GM23248 (cell line): Measurements from ENCODE around the gene CCND2.

Experiments used
- EZH2 ChIP-seq: fragments of 200-600 bp; sonication (generic); IDR thresholded peaks from 2 replicates; pipeline ENCODE4 v1.6.1; 2018; ENCODE audit warnings: antibody characterized with exemption, mild to moderate bottlenecking; ENCODE audit not compliant: insufficient read depth, poor library complexity, severe bottlenecking
- EZH2phosphoT487 ChIP-seq: fragments of 200-600 bp; sonication (generic); IDR thresholded peaks from 2 replicates; pipeline ENCODE4 v1.6.1; 2018; ENCODE audit warnings: antibody characterized with exemption, moderate library complexity, mild to moderate bottlenecking, low read depth; ENCODE audit not compliant: insufficient read depth

DNA sequence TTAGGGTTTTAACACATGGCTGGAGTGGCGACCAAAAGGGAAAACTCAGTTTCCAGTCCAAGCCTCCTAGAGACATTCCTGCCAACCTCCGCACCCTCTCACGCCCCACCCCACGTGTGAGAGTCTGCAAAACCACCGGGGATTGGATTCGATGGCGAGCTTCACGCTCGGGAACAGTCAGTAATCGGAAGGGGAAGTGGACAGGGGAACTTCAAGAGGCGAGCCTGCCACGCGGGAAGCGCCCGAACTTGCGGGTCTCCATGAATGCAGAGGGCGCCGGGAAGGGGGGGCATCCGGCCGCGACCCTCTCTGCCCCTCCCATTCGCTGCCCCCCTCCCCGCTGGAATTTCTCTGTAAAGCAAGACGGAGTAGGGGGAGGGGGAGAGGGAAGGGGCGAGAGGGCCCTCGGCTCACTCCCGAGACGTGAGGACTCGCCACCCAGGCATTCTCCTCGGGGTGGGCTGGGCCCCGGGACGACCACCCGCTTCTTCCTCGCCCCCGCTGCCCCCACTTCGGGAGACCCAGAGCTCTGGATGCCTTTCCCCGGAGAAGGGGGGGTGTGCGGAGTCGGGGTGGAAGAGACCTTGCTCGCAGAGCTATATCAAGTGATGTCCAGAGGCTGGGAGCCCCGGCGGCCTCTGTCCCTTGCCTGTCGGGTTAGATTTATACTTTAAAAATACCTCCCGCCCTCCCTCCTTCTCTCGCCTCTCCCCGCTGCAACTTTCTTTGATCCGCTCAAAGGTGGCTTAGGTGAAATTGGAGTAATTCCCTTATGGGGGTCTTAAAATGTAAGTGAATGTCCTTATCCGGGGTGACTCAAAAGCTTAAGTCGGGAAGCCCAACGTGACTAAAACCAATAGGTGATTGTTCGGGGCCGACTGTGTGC is 2.5 kb upstream of the CCND2 start:
- TF ChIP-seq EZH2phosphoT487 (peak; percentile 94), EZH2 (peak; percentile 100)
